Measurements from ENCODE around the gene NOD1.
A peak's percentile ranks its signal among the peaks of the same experiment; 100 is the strongest.

Gene NOD1

DNA sequence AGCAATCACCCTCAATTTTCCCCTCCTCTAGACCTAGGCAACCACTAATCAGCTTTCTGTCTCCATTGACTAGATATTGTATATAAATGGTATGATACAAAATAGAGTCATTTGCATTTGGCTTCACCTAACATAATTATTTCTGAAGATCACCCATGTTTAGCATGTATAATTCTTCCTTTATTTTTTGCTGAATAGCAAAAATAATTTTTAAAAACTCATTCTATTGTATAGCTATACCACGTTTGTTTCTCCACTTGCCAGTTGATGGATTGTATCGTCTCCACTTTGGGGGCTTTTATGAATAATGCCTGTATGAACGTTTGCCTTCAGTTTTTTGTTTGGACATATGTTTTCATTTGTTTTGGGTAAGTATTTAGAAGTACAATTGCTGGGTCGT lies 98.8 kb downstream of the NOD1 start:
- H3K4me3 ChIP-seq (ENCODE audit: low read length) = no peak overlapping the region
- TF ChIP-seq, protein P1, sequence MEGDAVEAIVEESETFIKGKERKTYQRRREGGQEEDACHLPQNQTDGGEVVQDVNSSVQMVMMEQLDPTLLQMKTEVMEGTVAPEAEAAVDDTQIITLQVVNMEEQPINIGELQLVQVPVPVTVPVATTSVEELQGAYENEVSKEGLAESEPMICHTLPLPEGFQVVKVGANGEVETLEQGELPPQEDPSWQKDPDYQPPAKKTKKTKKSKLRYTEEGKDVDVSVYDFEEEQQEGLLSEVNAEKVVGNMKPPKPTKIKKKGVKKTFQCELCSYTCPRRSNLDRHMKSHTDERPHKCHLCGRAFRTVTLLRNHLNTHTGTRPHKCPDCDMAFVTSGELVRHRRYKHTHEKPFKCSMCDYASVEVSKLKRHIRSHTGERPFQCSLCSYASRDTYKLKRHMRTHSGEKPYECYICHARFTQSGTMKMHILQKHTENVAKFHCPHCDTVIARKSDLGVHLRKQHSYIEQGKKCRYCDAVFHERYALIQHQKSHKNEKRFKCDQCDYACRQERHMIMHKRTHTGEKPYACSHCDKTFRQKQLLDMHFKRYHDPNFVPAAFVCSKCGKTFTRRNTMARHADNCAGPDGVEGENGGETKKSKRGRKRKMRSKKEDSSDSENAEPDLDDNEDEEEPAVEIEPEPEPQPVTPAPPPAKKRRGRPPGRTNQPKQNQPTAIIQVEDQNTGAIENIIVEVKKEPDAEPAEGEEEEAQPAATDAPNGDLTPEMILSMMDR (conservative IDR thresholded peaks at IDR 0.05; ENCODE audit: low read length) = no peak
- no peak for DNase-seq (ENCODE audit: low read depth)

DNA sequence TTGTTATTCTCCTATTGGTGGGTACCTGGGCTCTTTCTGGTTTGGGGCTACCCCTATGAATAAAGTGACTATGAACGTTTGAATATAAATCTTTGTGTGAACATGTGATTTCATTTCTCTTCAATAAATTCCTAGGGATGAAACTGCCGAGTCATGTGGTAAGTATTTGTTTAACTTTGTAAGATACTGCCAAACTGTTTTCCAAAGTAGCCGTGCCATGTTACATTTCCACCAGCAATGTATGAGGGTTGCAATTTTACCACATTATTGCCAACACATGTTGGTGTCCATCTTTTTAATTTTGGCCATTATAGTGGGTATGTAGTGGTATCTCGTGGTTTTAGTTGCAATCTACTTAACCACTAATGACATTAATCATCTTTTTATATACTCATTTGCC lies 99.5 kb downstream of the NOD1 start:
- DNase-seq (ENCODE audit: low read depth) = peak; percentile 85
- no peak overlapping the region for H3K4me3 ChIP-seq (ENCODE audit: low read length)
- TF ChIP-seq, protein P1 (conservative IDR thresholded peaks at IDR 0.05; ENCODE audit: low read length) = no peak

DNA sequence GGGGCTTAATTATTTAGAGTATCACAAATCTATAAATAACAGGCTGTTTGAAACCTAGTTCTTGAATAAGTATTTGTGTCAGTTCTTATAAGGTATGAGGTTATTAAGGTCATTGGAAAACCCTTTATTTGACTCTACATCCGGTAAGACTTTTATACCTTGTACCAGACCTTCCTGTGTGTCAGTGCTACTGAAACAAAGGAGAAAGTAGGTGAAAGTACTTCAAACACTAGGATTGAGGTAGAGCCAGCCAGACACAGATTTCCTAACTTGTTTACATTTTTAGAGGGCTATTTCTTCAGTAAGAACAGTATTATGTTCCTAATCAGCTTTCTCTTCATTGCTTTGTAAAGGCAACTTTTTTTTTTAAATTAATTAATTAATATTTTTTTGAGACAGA lies 100.3 kb downstream of the NOD1 start:
- no peak overlapping the region for H3K4me3 ChIP-seq (ENCODE audit: low read length)
- DNase-seq (ENCODE audit: low read depth) = no peak
- TF ChIP-seq, protein P1 (conservative IDR thresholded peaks at IDR 0.05; ENCODE audit: low read length) = no peak
